CD4-positive, CD25-positive, alpha-beta regulatory T cell (primary cell): ENCODE measurements around the gene DUS1L. TPM values are rescaled to one million over a fixed set of nuclear protein-coding genes. Genes with fewer than 3 reads are reported as not detected.

Experiments used
- ATAC-seq, 2 donors: fragments of 150-1000 bp; cut with Tn5 transposase; one replicate each; pipeline ENCODE4 v1.10.0; 2021; ENCODE audit warnings: low read depth in 2 of 2, moderate number of reproducible peaks in 2 of 2, moderate library complexity in 1 of 2
- DNase-seq, 3 donors: peaks; one replicate each; pipeline versions ENCODE4 v3.0.0 to v3.0.0-alpha.2; 2012 to 2022; ENCODE audit warnings: mixed read lengths in 1 of 3
- H3K27ac ChIP-seq: one replicate; pipeline ENCODE4 v1.7.0; 2013; ENCODE audit warnings: mild to moderate bottlenecking, low read length; ENCODE audit not compliant: insufficient read depth, poor library complexity, severe bottlenecking
- H3K27me3 ChIP-seq: one replicate; pipeline ENCODE4 v1.7.0; 2013; ENCODE audit warnings: low read length; ENCODE audit not compliant: control insufficient read depth, insufficient read depth
- H3K36me3 ChIP-seq: one replicate; pipeline ENCODE4 v1.7.0; 2013; ENCODE audit warnings: mild to moderate bottlenecking, low read length, moderate library complexity; ENCODE audit not compliant: control insufficient read depth, insufficient read depth
- H3K4me1 ChIP-seq: 2 replicates; pipeline ENCODE4 v1.7.0; 2013; ENCODE audit warnings: mild to moderate bottlenecking, low read length; ENCODE audit not compliant: insufficient read depth, control insufficient read depth, poor library complexity, severe bottlenecking
- H3K4me3 ChIP-seq: one replicate; pipeline ENCODE4 v1.7.0; 2013; ENCODE audit warnings: low read depth, mild to moderate bottlenecking, low read length, moderate library complexity
- H3K9me3 ChIP-seq, 2 experiments: 1 replicate in 1 of 2; 2 replicates in 1 of 2; pipeline ENCODE4 v1.7.0; 2013; ENCODE audit warnings: low read length in 2 of 2, mild to moderate bottlenecking in 1 of 2, moderate library complexity in 1 of 2; ENCODE audit not compliant: control insufficient read depth in 2 of 2
- H3K27ac Mint-ChIP-seq, 3 donors: one replicate each; pipeline ENCODE4 v1.8.0; 2020 to 2022; ENCODE audit warnings: mild to moderate bottlenecking in 3 of 3, mixed read lengths in 3 of 3, moderate library complexity in 2 of 3
- H3K27me3 Mint-ChIP-seq: one replicate; pipeline ENCODE4 v1.8.0; 2022; ENCODE audit warnings: mild to moderate bottlenecking, mixed read lengths
- H3K36me3 Mint-ChIP-seq: one replicate; pipeline ENCODE4 v1.8.0; 2020; ENCODE audit warnings: mixed read lengths
- H3K4me1 Mint-ChIP-seq, 4 donors: one replicate each; pipeline ENCODE4 v1.8.0; 2020 to 2022; ENCODE audit warnings: mixed read lengths in 4 of 4, mild to moderate bottlenecking in 1 of 4
- H3K4me3 Mint-ChIP-seq, 4 donors: one replicate each; pipeline ENCODE4 v1.8.0; 2020 to 2022; ENCODE audit warnings: mild to moderate bottlenecking in 4 of 4, mixed read lengths in 4 of 4, moderate library complexity in 3 of 4
- H3K9me3 Mint-ChIP-seq, 7 donors: one replicate each; pipeline ENCODE4 v1.8.0; 2020 to 2022; ENCODE audit warnings: mixed read lengths in 7 of 7, mild to moderate bottlenecking in 3 of 7, moderate library complexity in 2 of 7
- polyA plus RNA-seq, 4 donors: library from polyadenylated mRNA; unstranded; fragments of 300-500 nt; fragmentation: Illumina TruSeq; gene quantifications; one replicate each; pipeline ENCODE4 v1.2.3, GENCODE V29; 2021
- total RNA-seq: library from RNA; stranded (reverse); gene quantifications from one replicate; pipeline ENCODE4 v1.2.3, GENCODE V29; 2022

DUS1L gene
- total and polyA plus RNA-seq, 5 donors from 2014 or later: 49.3 to 128 (median 69.5) TPM

- ATAC-seq: no peak
- Histone ChIP-seq H3K27ac (no peak overlapping the region), H3K9me3 (no peaks in the 10 kb centered on the region), H3K36me3 (peaks cover 18% of the 10 kb centered on the region), H3K27me3 (no peaks in the 10 kb centered on the region), H3K4me3 (no peak overlapping the region), H3K4me1 (peaks cover 23% of the 10 kb centered on the region)
- peaks cover 0 to 13% (median 1%) of the 10 kb centered on the region in 4 donors for H3K4me1 Mint-ChIP-seq
- H3K36me3 Mint-ChIP-seq: peaks cover 5% of the 10 kb centered on the region
- no peaks in the 10 kb centered on the region for H3K27me3 Mint-ChIP-seq
- H3K27ac Mint-ChIP-seq: no peak overlapping the region
- no peak for DNase-seq
- H3K4me3 Mint-ChIP-seq: no peak overlapping the region
- peaks cover 0 to 2% (median 0%) of the 10 kb centered on the region in 7 donors for H3K9me3 Mint-ChIP-seq
Measured at GRCh38 chr17:82061047-82061925, 4.3 kb downstream of the DUS1L start.

GRCh38 chr17:82060614-82061013 lies 5.0 kb downstream of the DUS1L start:
- DNase-seq (no peak), ATAC-seq (no peak)
- Mint-ChIP-seq H3K36me3 (peaks cover 5% of the 10 kb centered on the region), H3K9me3 (peaks cover 0 to 2% (median 0%) of the 10 kb centered on the region in 7 donors), H3K27ac (no peak overlapping the region), H3K4me3 (no peak overlapping the region), H3K27me3 (no peaks in the 10 kb centered on the region), H3K4me1 (peaks cover 0 to 10% (median 0%) of the 10 kb centered on the region in 4 donors)
- Histone ChIP-seq H3K9me3 (no peaks in the 10 kb centered on the region), H3K4me1 (peaks cover 18% of the 10 kb centered on the region), H3K27ac (no peak overlapping the region), H3K4me3 (no peak overlapping the region), H3K36me3 (peaks cover 22% of the 10 kb centered on the region), H3K27me3 (no peaks in the 10 kb centered on the region)

GRCh38 chr17:82060001-82060380 lies 5.6 kb downstream of the DUS1L start:
- no peaks in the 10 kb centered on the region for H3K27me3 ChIP-seq
- no peak overlapping the region for H3K27ac Mint-ChIP-seq
- H3K4me1 Mint-ChIP-seq: peaks cover 0 to 11% (median 0%) of the 10 kb centered on the region in 4 donors
- peaks cover 15% of the 10 kb centered on the region for H3K4me1 ChIP-seq
- H3K36me3 Mint-ChIP-seq: peaks cover 5% of the 10 kb centered on the region
- DNase-seq: no peak
- H3K9me3 ChIP-seq: no peaks in the 10 kb centered on the region
- H3K9me3 Mint-ChIP-seq: peaks cover 0 to 2% (median 0%) of the 10 kb centered on the region in 7 donors
- peaks cover 26% of the 10 kb centered on the region for H3K36me3 ChIP-seq
- no peak for ATAC-seq
- H3K4me3 ChIP-seq: no peak overlapping the region
- H3K27me3 Mint-ChIP-seq: no peaks in the 10 kb centered on the region
- no peak overlapping the region for H3K27ac ChIP-seq
- H3K4me3 Mint-ChIP-seq: no peak overlapping the region

DNA sequence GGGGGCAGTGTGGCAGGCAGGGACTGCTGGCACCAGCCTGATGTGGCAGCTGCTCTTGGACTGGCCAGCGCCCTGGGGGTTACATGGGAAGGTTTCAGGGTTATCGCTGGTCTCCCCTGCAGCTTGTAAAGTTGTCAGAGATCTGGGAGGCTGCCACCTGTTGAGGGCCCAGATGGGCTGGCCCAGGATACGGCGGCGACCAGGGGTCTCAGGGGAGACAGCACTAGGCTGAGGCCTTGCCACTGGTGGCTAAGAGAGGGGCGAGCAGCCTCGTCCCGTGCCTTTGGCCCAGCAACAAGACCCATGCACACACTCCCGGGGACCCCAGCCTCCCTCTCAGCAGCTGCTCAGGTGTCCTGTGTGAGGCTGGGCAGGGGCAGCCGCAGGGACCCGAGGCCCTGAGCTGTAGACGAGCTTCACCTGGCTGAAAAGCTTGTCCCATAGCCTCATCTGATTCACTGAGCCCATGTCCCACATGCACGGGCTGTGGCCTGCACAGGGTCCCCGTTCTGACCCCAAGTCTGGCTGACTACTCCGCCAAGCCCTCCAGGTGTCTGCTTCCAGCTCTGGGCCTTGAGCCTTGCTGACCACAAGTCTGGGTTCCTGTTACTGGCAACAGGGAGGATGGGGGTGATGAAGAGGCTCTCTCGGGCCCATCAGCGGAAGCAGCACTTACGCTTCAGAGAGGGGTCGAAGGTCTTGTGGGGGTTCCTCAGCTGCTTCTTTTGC lies 6.2 kb downstream of the DUS1L start:
- Histone ChIP-seq H3K4me1 (peaks cover 10% of the 10 kb centered on the region), H3K36me3 (peaks cover 29% of the 10 kb centered on the region), H3K9me3 (no peaks in the 10 kb centered on the region), H3K4me3 (no peak overlapping the region), H3K27ac (no peak overlapping the region), H3K27me3 (no peaks in the 10 kb centered on the region)
- Mint-ChIP-seq H3K9me3 (peaks cover 0 to 2% (median 0%) of the 10 kb centered on the region in 7 donors), H3K27ac (peak overlapping the region in 1 of 3 donors; percentile 43), H3K4me1 (peaks cover 0 to 10% (median 0%) of the 10 kb centered on the region in 4 donors), H3K4me3 (no peak overlapping the region), H3K36me3 (peaks cover 5% of the 10 kb centered on the region), H3K27me3 (no peaks in the 10 kb centered on the region)
- ATAC-seq: no peak
- DNase-seq: no peak

DNA sequence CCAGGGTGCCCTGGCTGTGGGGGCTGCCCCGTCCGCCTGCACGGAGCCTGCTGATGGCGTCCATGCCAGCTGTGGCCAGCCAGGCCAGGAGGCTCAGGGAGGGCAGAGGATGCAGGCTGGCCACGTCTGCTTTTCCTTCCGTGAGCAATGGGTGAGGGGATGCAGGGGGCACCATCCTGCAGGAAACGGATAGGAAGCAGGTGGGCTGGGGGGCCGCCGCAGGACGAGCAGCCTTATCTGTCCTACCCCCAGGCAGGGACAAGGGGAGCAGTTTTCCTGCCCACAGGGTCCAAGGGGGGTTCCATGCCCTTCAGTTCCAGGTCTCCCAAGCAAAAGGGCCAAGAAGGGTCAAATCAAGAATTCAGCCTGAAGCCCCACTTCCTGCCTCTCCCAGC lies 6.8 kb downstream of the DUS1L start:
- Mint-ChIP-seq H3K4me3 (peak overlapping the region in 1 of 4 donors; percentile 55), H3K4me1 (peaks cover 0 to 4% (median 0%) of the 10 kb centered on the region in 4 donors), H3K36me3 (peaks cover 5% of the 10 kb centered on the region), H3K27me3 (no peaks in the 10 kb centered on the region), H3K9me3 (peaks cover 0 to 2% (median 0%) of the 10 kb centered on the region in 7 donors), H3K27ac (peak overlapping the region in 1 of 3 donors; percentile 56)
- Histone ChIP-seq H3K27ac (no peak overlapping the region), H3K27me3 (no peaks in the 10 kb centered on the region), H3K4me1 (peaks cover 5% of the 10 kb centered on the region), H3K4me3 (no peak overlapping the region), H3K9me3 (no peaks in the 10 kb centered on the region), H3K36me3 (peaks cover 32% of the 10 kb centered on the region)
- no peak for ATAC-seq
- DNase-seq: no peak

GRCh38 chr17:82058230-82058854 lies 7.3 kb downstream of the DUS1L start:
- Histone ChIP-seq H3K27me3 (no peaks in the 10 kb centered on the region), H3K36me3 (peaks cover 33% of the 10 kb centered on the region), H3K4me3 (no peak overlapping the region), H3K9me3 (no peaks in the 10 kb centered on the region), H3K27ac (no peak overlapping the region), H3K4me1 (peaks cover 6% of the 10 kb centered on the region)
- peaks cover 0 to 5% (median under 1%) of the 10 kb centered on the region in 4 donors for H3K4me1 Mint-ChIP-seq
- DNase-seq (no peak), ATAC-seq (no peak)
- H3K9me3 Mint-ChIP-seq: peaks cover 0 to 2% (median 0%) of the 10 kb centered on the region in 7 donors
- H3K36me3 Mint-ChIP-seq: peaks cover 5% of the 10 kb centered on the region
- peak overlapping the region in 1 of 3 donors; percentile 56 for H3K27ac Mint-ChIP-seq
- H3K27me3 Mint-ChIP-seq: no peaks in the 10 kb centered on the region
- peak overlapping the region in 2 of 4 donors; percentile 22 to 74 for H3K4me3 Mint-ChIP-seq

- H3K36me3 Mint-ChIP-seq: peaks cover 5% of the 10 kb centered on the region
- no peaks in the 10 kb centered on the region for H3K27me3 Mint-ChIP-seq
- no peak overlapping the region for H3K27ac ChIP-seq
- H3K4me3 ChIP-seq: no peak overlapping the region
- DNase-seq (no peak), ATAC-seq (no peak)
- peaks cover 0 to 2% (median 0%) of the 10 kb centered on the region in 7 donors for H3K9me3 Mint-ChIP-seq
- peaks cover 17% of the 10 kb centered on the region for H3K4me1 ChIP-seq
- peaks cover 30% of the 10 kb centered on the region for H3K36me3 ChIP-seq
- H3K27ac Mint-ChIP-seq: no peak overlapping the region
- no peaks in the 10 kb centered on the region for H3K9me3 ChIP-seq
- no peaks in the 10 kb centered on the region for H3K27me3 ChIP-seq
- no peak overlapping the region for H3K4me3 Mint-ChIP-seq
- H3K4me1 Mint-ChIP-seq: peaks cover 0 to 11% (median 3%) of the 10 kb centered on the region in 4 donors
Measured at GRCh38 chr17:82056729-82057621, 8.6 kb downstream of the DUS1L start.
